ENCODE data around the gene TRAPPC10.

- TF ChIP-seq RAD21 (IDR thresholded peaks at IDR 0.05; ENCODE audit: low read depth) (no peak), EGR1 (IDR thresholded peaks at IDR 0.05) (no peak), CEBPB (IDR thresholded peaks at IDR 0.05) (no peak), TAF1 (IDR thresholded peaks at IDR 0.05; ENCODE audit: low read depth) (no peak), ZBTB7A (IDR thresholded peaks at IDR 0.05; ENCODE audit: low read depth) (no peak), USF1 (IDR thresholded peaks at IDR 0.05) (no peak), YY1 (IDR thresholded peaks at IDR 0.05; ENCODE audit: low read depth) (no peak), TCF12 (IDR thresholded peaks at IDR 0.05; ENCODE audit: low read depth) (no peak)
- TF ChIP-seq, protein P1, sequence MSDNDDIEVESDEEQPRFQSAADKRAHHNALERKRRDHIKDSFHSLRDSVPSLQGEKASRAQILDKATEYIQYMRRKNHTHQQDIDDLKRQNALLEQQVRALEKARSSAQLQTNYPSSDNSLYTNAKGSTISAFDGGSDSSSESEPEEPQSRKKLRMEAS (IDR thresholded peaks at IDR 0.05), result no peak
These were observed 55.1 kb downstream of the TRAPPC10 start for GRCh38 chr21:44067011-44067839.

All from Ishikawa (cell line).